ENCODE results near the gene DECR2. TPM values are rescaled to one million over a fixed set of nuclear protein-coding genes. Genes with fewer than 3 reads are reported as not detected.

Gene DECR2
- total and polyA plus RNA-seq, 4 donors: 42.2 to 210 (median 126) TPM

DNA sequence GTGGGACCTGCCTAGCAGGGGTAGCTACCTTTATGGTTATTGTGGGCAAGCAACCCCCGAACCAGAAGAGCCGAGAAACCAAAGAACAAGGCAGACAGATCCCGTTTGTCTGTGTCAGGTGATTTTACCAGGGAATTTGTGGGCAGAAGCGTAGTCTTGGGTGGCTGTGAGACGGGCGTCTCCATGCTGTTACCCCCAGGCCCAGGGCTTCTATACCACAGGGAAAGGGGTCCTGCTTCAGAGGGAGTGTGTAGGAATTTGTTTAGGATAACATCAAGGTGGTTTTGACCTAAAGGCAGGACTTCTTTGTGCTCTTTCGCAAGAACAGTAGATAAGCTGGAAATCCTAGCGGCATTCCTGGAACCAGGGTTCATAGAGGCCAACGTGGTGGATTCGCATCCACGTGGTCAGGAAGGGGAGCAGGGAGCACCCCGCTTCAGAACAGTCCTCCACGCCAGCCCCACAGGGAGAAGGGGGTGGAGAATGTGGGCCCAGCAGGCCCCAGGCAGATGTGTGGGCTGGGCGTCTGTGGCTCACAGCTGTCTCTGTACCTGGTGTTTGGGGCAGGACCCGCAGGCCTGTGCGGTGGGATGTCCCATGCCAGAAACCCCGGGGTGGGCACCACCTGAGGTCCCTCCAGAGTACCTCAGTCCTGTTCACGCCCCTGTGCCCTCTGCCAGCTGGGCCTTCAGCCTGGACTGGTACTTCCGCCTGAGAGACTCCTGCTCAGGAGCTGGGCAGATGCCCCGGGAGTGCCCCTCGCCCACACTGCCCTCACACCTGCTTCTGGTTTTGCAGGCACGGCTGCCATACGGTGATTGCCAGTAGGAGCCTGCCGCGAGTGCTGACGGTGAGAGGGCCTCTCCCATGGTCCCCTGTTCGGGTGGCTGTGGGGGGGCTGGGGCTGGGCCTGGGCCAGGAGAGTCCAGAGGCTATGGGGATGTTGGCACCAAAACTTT is 4.1 kb downstream of the DECR2 start:
- H3K36me3 ChIP-seq (ENCODE audit: control insufficient read depth in 4 of 4, insufficient read depth in 3 of 4, low read depth in 1 of 4, low read length in 3 of 4): peaks cover 3 to 15% (median 8%) of the 10 kb centered on the region in 4 donors
- peaks cover 4 to 32% (median 18%) of the 10 kb centered on the region in 4 donors for H3K4me1 ChIP-seq (ENCODE audit: control insufficient read depth in 4 of 4, insufficient read depth in 4 of 4, low read length in 3 of 4)
- H3K9ac ChIP-seq (ENCODE audit: low read depth in 1 of 2, low read length in 2 of 2): peak overlapping the region in 1 of 2 donors; percentile 49
- H3K27me3 ChIP-seq (ENCODE audit: control insufficient read depth in 4 of 4, insufficient read depth in 4 of 4, low read length in 3 of 4): no peaks in the 10 kb centered on the region
- TF ChIP-seq, protein P1, sequence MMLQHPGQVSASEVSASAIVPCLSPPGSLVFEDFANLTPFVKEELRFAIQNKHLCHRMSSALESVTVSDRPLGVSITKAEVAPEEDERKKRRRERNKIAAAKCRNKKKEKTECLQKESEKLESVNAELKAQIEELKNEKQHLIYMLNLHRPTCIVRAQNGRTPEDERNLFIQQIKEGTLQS (IDR thresholded peaks at IDR 0.05): peak; percentile 31
- TF ChIP-seq, protein P2, sequence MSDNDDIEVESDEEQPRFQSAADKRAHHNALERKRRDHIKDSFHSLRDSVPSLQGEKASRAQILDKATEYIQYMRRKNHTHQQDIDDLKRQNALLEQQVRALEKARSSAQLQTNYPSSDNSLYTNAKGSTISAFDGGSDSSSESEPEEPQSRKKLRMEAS (IDR thresholded peaks at IDR 0.05): peak; percentile 90
- TF ChIP-seq YY1 (IDR thresholded peaks at IDR 0.05): peak; percentile 65
- TF ChIP-seq, protein P3, sequence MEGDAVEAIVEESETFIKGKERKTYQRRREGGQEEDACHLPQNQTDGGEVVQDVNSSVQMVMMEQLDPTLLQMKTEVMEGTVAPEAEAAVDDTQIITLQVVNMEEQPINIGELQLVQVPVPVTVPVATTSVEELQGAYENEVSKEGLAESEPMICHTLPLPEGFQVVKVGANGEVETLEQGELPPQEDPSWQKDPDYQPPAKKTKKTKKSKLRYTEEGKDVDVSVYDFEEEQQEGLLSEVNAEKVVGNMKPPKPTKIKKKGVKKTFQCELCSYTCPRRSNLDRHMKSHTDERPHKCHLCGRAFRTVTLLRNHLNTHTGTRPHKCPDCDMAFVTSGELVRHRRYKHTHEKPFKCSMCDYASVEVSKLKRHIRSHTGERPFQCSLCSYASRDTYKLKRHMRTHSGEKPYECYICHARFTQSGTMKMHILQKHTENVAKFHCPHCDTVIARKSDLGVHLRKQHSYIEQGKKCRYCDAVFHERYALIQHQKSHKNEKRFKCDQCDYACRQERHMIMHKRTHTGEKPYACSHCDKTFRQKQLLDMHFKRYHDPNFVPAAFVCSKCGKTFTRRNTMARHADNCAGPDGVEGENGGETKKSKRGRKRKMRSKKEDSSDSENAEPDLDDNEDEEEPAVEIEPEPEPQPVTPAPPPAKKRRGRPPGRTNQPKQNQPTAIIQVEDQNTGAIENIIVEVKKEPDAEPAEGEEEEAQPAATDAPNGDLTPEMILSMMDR (IDR thresholded peaks at IDR 0.05; ENCODE audit: low read depth, low read length, missing input control): no peak
- peak; percentile 43 for TF ChIP-seq FOXA2 (IDR thresholded peaks at IDR 0.05)
- TF ChIP-seq JUND (IDR thresholded peaks at IDR 0.05): peak in 1 of 2 donors; percentile 67
- no peak for TF ChIP-seq TAF1 (conservative IDR thresholded peaks at IDR 0.05)
- peak in 1 of 2 donors; percentile 62 for TF ChIP-seq GABPA (IDR thresholded peaks at IDR 0.05 in 1 of 2, conservative IDR thresholded peaks at IDR 0.05 in 1 of 2)
- TF ChIP-seq HNF4A (conservative IDR thresholded peaks at IDR 0.05): peak; percentile 74 to 89
- no peak for TF ChIP-seq NR2F2 (IDR thresholded peaks at IDR 0.05)
- TF ChIP-seq HNF4G (IDR thresholded peaks at IDR 0.05): peak; percentile 21
- no peak for TF ChIP-seq FOXA1 (IDR thresholded peaks at IDR 0.05)
- no peak for TF ChIP-seq EGR1 (IDR thresholded peaks at IDR 0.05; ENCODE audit: low read depth in 2 of 2)
- TF ChIP-seq, protein P4, sequence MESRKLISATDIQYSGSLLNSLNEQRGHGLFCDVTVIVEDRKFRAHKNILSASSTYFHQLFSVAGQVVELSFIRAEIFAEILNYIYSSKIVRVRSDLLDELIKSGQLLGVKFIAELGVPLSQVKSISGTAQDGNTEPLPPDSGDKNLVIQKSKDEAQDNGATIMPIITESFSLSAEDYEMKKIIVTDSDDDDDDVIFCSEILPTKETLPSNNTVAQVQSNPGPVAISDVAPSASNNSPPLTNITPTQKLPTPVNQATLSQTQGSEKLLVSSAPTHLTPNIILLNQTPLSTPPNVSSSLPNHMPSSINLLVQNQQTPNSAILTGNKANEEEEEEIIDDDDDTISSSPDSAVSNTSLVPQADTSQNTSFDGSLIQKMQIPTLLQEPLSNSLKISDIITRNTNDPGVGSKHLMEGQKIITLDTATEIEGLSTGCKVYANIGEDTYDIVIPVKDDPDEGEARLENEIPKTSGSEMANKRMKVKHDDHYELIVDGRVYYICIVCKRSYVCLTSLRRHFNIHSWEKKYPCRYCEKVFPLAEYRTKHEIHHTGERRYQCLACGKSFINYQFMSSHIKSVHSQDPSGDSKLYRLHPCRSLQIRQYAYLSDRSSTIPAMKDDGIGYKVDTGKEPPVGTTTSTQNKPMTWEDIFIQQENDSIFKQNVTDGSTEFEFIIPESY (IDR thresholded peaks at IDR 0.05): no peak
- TF ChIP-seq, protein P5, sequence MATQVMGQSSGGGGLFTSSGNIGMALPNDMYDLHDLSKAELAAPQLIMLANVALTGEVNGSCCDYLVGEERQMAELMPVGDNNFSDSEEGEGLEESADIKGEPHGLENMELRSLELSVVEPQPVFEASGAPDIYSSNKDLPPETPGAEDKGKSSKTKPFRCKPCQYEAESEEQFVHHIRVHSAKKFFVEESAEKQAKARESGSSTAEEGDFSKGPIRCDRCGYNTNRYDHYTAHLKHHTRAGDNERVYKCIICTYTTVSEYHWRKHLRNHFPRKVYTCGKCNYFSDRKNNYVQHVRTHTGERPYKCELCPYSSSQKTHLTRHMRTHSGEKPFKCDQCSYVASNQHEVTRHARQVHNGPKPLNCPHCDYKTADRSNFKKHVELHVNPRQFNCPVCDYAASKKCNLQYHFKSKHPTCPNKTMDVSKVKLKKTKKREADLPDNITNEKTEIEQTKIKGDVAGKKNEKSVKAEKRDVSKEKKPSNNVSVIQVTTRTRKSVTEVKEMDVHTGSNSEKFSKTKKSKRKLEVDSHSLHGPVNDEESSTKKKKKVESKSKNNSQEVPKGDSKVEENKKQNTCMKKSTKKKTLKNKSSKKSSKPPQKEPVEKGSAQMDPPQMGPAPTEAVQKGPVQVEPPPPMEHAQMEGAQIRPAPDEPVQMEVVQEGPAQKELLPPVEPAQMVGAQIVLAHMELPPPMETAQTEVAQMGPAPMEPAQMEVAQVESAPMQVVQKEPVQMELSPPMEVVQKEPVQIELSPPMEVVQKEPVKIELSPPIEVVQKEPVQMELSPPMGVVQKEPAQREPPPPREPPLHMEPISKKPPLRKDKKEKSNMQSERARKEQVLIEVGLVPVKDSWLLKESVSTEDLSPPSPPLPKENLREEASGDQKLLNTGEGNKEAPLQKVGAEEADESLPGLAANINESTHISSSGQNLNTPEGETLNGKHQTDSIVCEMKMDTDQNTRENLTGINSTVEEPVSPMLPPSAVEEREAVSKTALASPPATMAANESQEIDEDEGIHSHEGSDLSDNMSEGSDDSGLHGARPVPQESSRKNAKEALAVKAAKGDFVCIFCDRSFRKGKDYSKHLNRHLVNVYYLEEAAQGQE (IDR thresholded peaks at IDR 0.05): peak; percentile 56
- TF ChIP-seq SP1 (IDR thresholded peaks at IDR 0.05): peak; percentile 70
- TF ChIP-seq RXRA (IDR thresholded peaks at IDR 0.05): peak; percentile 91 to 95
- TF ChIP-seq RAD21 (IDR thresholded peaks at IDR 0.05): peak in 1 of 2 donors; percentile 14
- peak overlapping the region; percentile 80 to 82 for H3K27ac ChIP-seq (ENCODE audit: low read depth in 1 of 2, low read length in 2 of 2)
- H3K9me3 ChIP-seq (ENCODE audit: control insufficient read depth in 4 of 4, low read length in 3 of 4): no peaks in the 10 kb centered on the region
- peak overlapping the region in 1 of 3 donors; percentile 35 for H3K4me3 ChIP-seq (ENCODE audit: low read depth in 1 of 3, low read length in 3 of 3)
- WGBS: 54% methylated on average over 27 of the region's 27 CpGs
- DNase-seq (ENCODE audit: low spot score): no peak

Data from liver (tissue), 9 donors.